Suprapubic skin (tissue), 4 donors: ENCODE data around the gene PPP1R10.

Experiments
- CTCF ChIP-seq, 2 donors: fragments of 200-600 bp in 1 of 2; fragments of 450-650 bp in 1 of 2; sonication (generic) in 1 of 2; IDR thresholded peaks; one replicate each; pipeline ENCODE4 v1.5.1; 2016 to 2019; ENCODE audit warnings: antibody characterized with exemption in 2 of 2, mild to moderate bottlenecking in 1 of 2, moderate library complexity in 1 of 2
- POLR2A ChIP-seq, 2 donors: fragments of 450-650 bp; IDR thresholded peaks; one replicate each; pipeline ENCODE4 v1.6.1; 2017; ENCODE audit warnings: antibody characterized with exemption in 2 of 2, mild to moderate bottlenecking in 2 of 2, moderate library complexity in 2 of 2
- POLR2AphosphoS5 ChIP-seq, 3 donors: sonication (generic); formaldehyde crosslinking; IDR thresholded peaks; one replicate each; pipeline ENCODE4 v1.6.1; 2017; ENCODE audit warnings: antibody characterized with exemption in 3 of 3

GRCh38 chr6:30554404-30554803, 62.6 kb downstream of the PPP1R10 start:
- TF ChIP-seq CTCF (IDR thresholded peaks at IDR 0.05): no peak
- TF ChIP-seq POLR2A (IDR thresholded peaks at IDR 0.05): no peak
- no peak for TF ChIP-seq POLR2AphosphoS5 (IDR thresholded peaks at IDR 0.05)
